ENCODE results near the gene SAFB2. TPM values are rescaled to one million over a fixed set of nuclear protein-coding genes. Genes with fewer than 3 reads are reported as not detected.

SAFB2 gene
- polyA plus RNA-seq, 1 of the 3 experiments (the other 2 are of a cell fraction), result 37.7 TPM

- 88% methylated on average over 6 of the region's 12 CpGs for WGBS (ENCODE audit: low lambda C conversion rate)
- H3F3A ChIP-seq (replicated peaks; ENCODE audit: insufficient read depth), result no peaks in the 10 kb centered on the region
- ChIA-PET POLR2A (no interaction called here), CTCF (interaction anchor here (4.8 kb wide), 1 partner anchor 10 kb away, joined by 17 read pairs; no protein-coding TSS in a partner anchor)
- H3K4me2 ChIP-seq, result no peak overlapping the region
- H3K9me2 ChIP-seq, result no peaks in the 10 kb centered on the region
- H4K20me1 ChIP-seq (ENCODE audit: insufficient read depth), result no peaks in the 10 kb centered on the region
- H3K27me3 ChIP-seq (ENCODE audit: insufficient read depth), result no peaks in the 10 kb centered on the region
- H3K4me3 ChIP-seq (ENCODE audit: low read depth in 2 of 2, low read length in 1 of 2), result no peak overlapping the region
- peaks cover 7% of the 10 kb centered on the region; the same call in 1 of the 2 replicates for H3K9me3 ChIP-seq
- H3K4me1 ChIP-seq (ENCODE audit: control insufficient read depth in 1 of 2, insufficient read depth in 2 of 2, low read depth in 1 of 2, low read length in 1 of 2), result no peaks in the 10 kb centered on the region; a peak in 1 of 4 replicates
- no peak for TF ChIP-seq JUND (IDR thresholded peaks at IDR 0.05)
- TF ChIP-seq NRF1 (IDR thresholded peaks at IDR 0.05; ENCODE audit: low read depth, low read length), result no peak
- TF ChIP-seq EZH2phosphoT487 (IDR thresholded peaks at IDR 0.05; ENCODE audit: borderline replicate concordance, low read depth), result no peak
- no peak for TF ChIP-seq TCF12 (IDR thresholded peaks at IDR 0.05)
- TF ChIP-seq FOSL2 (IDR thresholded peaks at IDR 0.05; ENCODE audit: borderline replicate concordance, low read depth), result no peak
- TF ChIP-seq REST (IDR thresholded peaks at IDR 0.05; ENCODE audit: low read depth, low read length), result no peak
- no peak for TF ChIP-seq POLR2AphosphoS5 (IDR thresholded peaks at IDR 0.05; ENCODE audit: low read depth, low read length)
- TF ChIP-seq RFX5 (IDR thresholded peaks at IDR 0.05; ENCODE audit: low read length), result no peak
- TF ChIP-seq SIN3A (IDR thresholded peaks at IDR 0.05; ENCODE audit: borderline replicate concordance, low read depth, low read length), result no peak
- no peak for TF ChIP-seq RAD21 (IDR thresholded peaks at IDR 0.05; ENCODE audit: low read length)
- H3K9ac ChIP-seq, result no peak overlapping the region
- no peak overlapping the region for H3K27ac ChIP-seq (ENCODE audit: low read depth in 2 of 2, low read length in 1 of 2)
- H3K36me3 ChIP-seq (replicated peaks in 1 of 2; ENCODE audit: control insufficient read depth in 1 of 2, insufficient read depth in 2 of 2, low read length in 1 of 2), result no peaks in the 10 kb centered on the region
- DNase-seq, result no peak
- no peak overlapping the region for H2AFZ ChIP-seq (ENCODE audit: low read depth)
- no peaks in the 10 kb centered on the region for H3K79me2 ChIP-seq (ENCODE audit: insufficient read depth)
Observed at GRCh38 chr19:5537870-5538269, 84.7 kb downstream of the SAFB2 start.

Small RNA genes lying within 50 kb of the gene (small RNA-seq; reads per million reads assigned to genes)
- gene SNRPEP4, result 0 to 2.6 (median 0) reads per million in 7 experiments

Other genes with a start within 250 kb of the SAFB2 start
- not detected in 2 replicates for gene ZNRF4, start 167.4 kb downstream of the SAFB2 start, polyA plus RNA-seq (2012; rRNA removed)
- gene TINCR, start 54.8 kb downstream of the SAFB2 start, polyA plus RNA-seq (2012; rRNA removed), result 0.02 and 0.03 TPM in 2 replicates
- 44.4 and 90.0 TPM in 2 replicates for gene SAFB, start 307 bp upstream of the SAFB2 start, polyA plus RNA-seq (2012; rRNA removed)
- 112 and 116 TPM in 2 replicates for gene MICOS13, start 57.7 kb upstream of the SAFB2 start, polyA plus RNA-seq (2012; rRNA removed)
- gene HSD11B1L, start 58.3 kb upstream of the SAFB2 start, polyA plus RNA-seq (2012; rRNA removed), result 52.0 and 53.3 TPM in 2 replicates
- gene RPL36, start 67.5 kb upstream of the SAFB2 start, polyA plus RNA-seq (2012; rRNA removed), result 871 and 1,383 TPM in 2 replicates
- 75.4 and 111 TPM in 2 replicates for gene LONP1, start 97.4 kb upstream of the SAFB2 start, polyA plus RNA-seq (2012; rRNA removed)
- not detected in 2 replicates for gene CATSPERD, start 97.9 kb upstream of the SAFB2 start, polyA plus RNA-seq (2012; rRNA removed)
- 0.82 and 0.91 TPM in 2 replicates for gene PRR22, start 162.0 kb upstream of the SAFB2 start, polyA plus RNA-seq (2012; rRNA removed)
- 44.0 and 45.2 TPM in 2 replicates for gene DUS3L, start 168.4 kb upstream of the SAFB2 start, polyA plus RNA-seq (2012; rRNA removed)
- gene NRTN, start 182.3 kb upstream of the SAFB2 start, polyA plus RNA-seq (2012; rRNA removed), result 0.54 and 0.99 TPM in 2 replicates
- gene FUT6, start 216.9 kb upstream of the SAFB2 start, polyA plus RNA-seq (2012; rRNA removed), result not detected in 2 replicates
- not detected in 2 replicates for gene FUT3, start 228.7 kb upstream of the SAFB2 start, polyA plus RNA-seq (2012; rRNA removed)
- gene FUT5, start 247.8 kb upstream of the SAFB2 start, polyA plus RNA-seq (2012; rRNA removed), result not detected in 2 replicates